HepG2 (cell line): ENCODE measurements around the gene FBF1. TPM values are rescaled to one million over a fixed set of nuclear protein-coding genes. Genes with fewer than 3 reads are reported as not detected.

ENCODE experiments used
- AHDC1 ChIP-seq: sonication (generic); formaldehyde crosslinking; IDR thresholded peaks from 2 replicates; pipeline ENCODE4 v1.5.1; 2020; ENCODE audit warnings: mild to moderate bottlenecking, missing genetic modification reagents, borderline replicate concordance
- BCL3 ChIP-seq: sonication (generic); formaldehyde crosslinking; IDR thresholded peaks from 2 replicates; pipeline ENCODE4 v1.5.1; 2020; ENCODE audit warnings: mild to moderate bottlenecking, missing genetic modification reagents, moderate library complexity
- KAT7 ChIP-seq: IDR thresholded peaks from 2 replicates; pipeline ENCODE4 v1.6.1; 2018; ENCODE audit warnings: borderline replicate concordance, missing compliant biosample characterization
- NR1H2 ChIP-seq: sonication (generic); formaldehyde crosslinking; IDR thresholded peaks from 2 replicates; pipeline ENCODE4 v1.8.1; 2022; ENCODE audit warnings: low read depth, missing genetic modification reagents, borderline replicate concordance
- POLR2G ChIP-seq: fragments of 200-400 bp; formaldehyde crosslinking; IDR thresholded peaks from 2 replicates; pipeline ENCODE4 v1.6.1; 2018; ENCODE audit warnings: mild to moderate bottlenecking, low read depth, low read length, moderate library complexity
- SMAD3 ChIP-seq: sonication (generic); formaldehyde crosslinking; IDR thresholded peaks from 2 replicates; pipeline ENCODE4 v1.4.0; 2020; ENCODE audit warnings: missing genetic modification reagents
- ZBTB14 ChIP-seq: sonication (generic); formaldehyde crosslinking; IDR thresholded peaks from 2 replicates; pipeline ENCODE4 v1.4.0; 2020; ENCODE audit warnings: missing genetic modification reagents
- ZFP91 ChIP-seq: sonication (generic); formaldehyde crosslinking; IDR thresholded peaks from 2 replicates; pipeline ENCODE4 v1.9.0; 2022; ENCODE audit warnings: missing genetic modification reagents, mild to moderate bottlenecking, borderline replicate concordance
- ZNF142 ChIP-seq: sonication (generic); formaldehyde crosslinking; IDR thresholded peaks from 2 replicates; pipeline ENCODE4 v1.4.0; 2020; ENCODE audit warnings: missing genetic modification reagents
- ZNF614 ChIP-seq: IDR thresholded peaks from 2 replicates; pipeline ENCODE4 v1.6.1; 2018; ENCODE audit warnings: missing biosample characterization, missing genetic modification reagents, inconsistent platforms, borderline replicate concordance
- ZNF737 ChIP-seq: sonication (generic); formaldehyde crosslinking; IDR thresholded peaks from 2 replicates; pipeline ENCODE4 v1.5.0; 2020; ENCODE audit warnings: missing genetic modification reagents, mild to moderate bottlenecking, borderline replicate concordance
- ZSCAN12 ChIP-seq: sonication (generic); formaldehyde crosslinking; IDR thresholded peaks from 2 replicates; pipeline ENCODE4 v1.9.0; 2021; ENCODE audit warnings: mild to moderate bottlenecking, missing genetic modification reagents
- polyA plus RNA-seq, 8 experiments: library from polyadenylated mRNA; depleted of rRNA in 3 of 8; stranded (reverse) in 7 of 8; unstranded in 1 of 8; fragments of >200 nt; fragmentation: Illumina TruSeq in 4 of 8; extraction: Trizol in 4 of 8; gene quantifications; 2 replicates each; pipeline versions ENCODE4 v1.2.1 to v1.2.3, GENCODE V29; 2011 to 2016; ENCODE audit warnings: low read depth in 4 of 8, missing spikeins in 1 of 8, mixed read lengths in 1 of 8; ENCODE audit not compliant: insufficient read depth in 1 of 8
- total RNA-seq, 5 experiments: library from RNA; depleted of rRNA; stranded (reverse); fragments of >200 nt; fragmentation: Illumina TruSeq; extraction: Trizol; gene quantifications; 2 replicates each; pipeline ENCODE4 v1.2.3, GENCODE V29; 2016; ENCODE audit warnings: low read depth in 1 of 5

The FBF1 gene
- total and polyA plus RNA-seq, 2 of the 13 experiments (the other 11 are each of a cell fraction or from before 2014, with no cell fraction given), result 2.4 to 8.1 TPM

- TF ChIP-seq ZFP91 (CRISPR knock-in tag) (no peak), ZNF737 (CRISPR knock-in tag) (no peak), ZNF614 (CRISPR knock-in tag) (0 out of 2 replicates have a peak, but pooled peaks have one; percentile 24), ZNF142 (CRISPR knock-in tag) (no peak), AHDC1 (CRISPR knock-in tag) (peak; percentile 61; the same call in 1 of the 2 replicates), POLR2G (no peak), ZSCAN12 (CRISPR knock-in tag) (no peak), SMAD3 (no peak; the same call in none of the 2 replicates), NR1H2 (CRISPR knock-in tag) (no peak), ZBTB14 (CRISPR knock-in tag) (no peak), KAT7 (CRISPR knock-in tag) (no peak), BCL3 (no peak)
These were observed 35.5 kb upstream of the FBF1 start (continued) for GRCh38 chr17:75976175-75976848.
